Endodermal cell (in vitro differentiated cells): ENCODE measurements around the gene TASOR2. TPM values are rescaled to one million over a fixed set of nuclear protein-coding genes. Genes with fewer than 3 reads are reported as not detected.

ENCODE experiments used
- DNase-seq: peaks from one replicate; pipeline ENCODE4 v3.0.0-alpha.2; 2017
- H3K27ac ChIP-seq: 2 replicates; pipeline ENCODE4 v1.5.1; 2013; ENCODE audit warnings: mild to moderate bottlenecking, low read depth, low read length, moderate library complexity
- H3K27me3 ChIP-seq: 2 replicates; pipeline ENCODE4 v1.6.1; 2013; ENCODE audit warnings: mild to moderate bottlenecking, low read length, moderate library complexity; ENCODE audit not compliant: insufficient read depth, control insufficient read depth, poor library complexity, severe bottlenecking
- H3K36me3 ChIP-seq: 2 replicates; pipeline ENCODE4 v1.7.0; 2013; ENCODE audit warnings: mild to moderate bottlenecking, low read length, moderate library complexity; ENCODE audit not compliant: control insufficient read depth, insufficient read depth
- H3K4me1 ChIP-seq: one replicate; pipeline ENCODE4 v1.7.0; 2013; ENCODE audit warnings: low read length; ENCODE audit not compliant: control insufficient read depth, insufficient read depth
- H3K4me3 ChIP-seq: 2 replicates; pipeline ENCODE4 v1.5.1; 2013; ENCODE audit warnings: mild to moderate bottlenecking, low read length, moderate library complexity
- H3K9ac ChIP-seq: 2 replicates; pipeline ENCODE4 v1.6.1; 2013; ENCODE audit warnings: mild to moderate bottlenecking, low read length, moderate library complexity; ENCODE audit not compliant: poor library complexity, severe bottlenecking; ENCODE audit errors: extremely low read depth
- H3K9me3 ChIP-seq: 2 replicates; pipeline ENCODE4 v1.6.1; 2013; ENCODE audit warnings: mild to moderate bottlenecking, low read length, moderate library complexity; ENCODE audit not compliant: control insufficient read depth
- H3K27ac Mint-ChIP-seq: 2 replicates; pipeline ENCODE4 v1.8.0; 2020; ENCODE audit warnings: mixed read lengths
- H3K27me3 Mint-ChIP-seq: 2 replicates; pipeline ENCODE4 v1.8.0; 2021; ENCODE audit warnings: mild to moderate bottlenecking, mixed read lengths; ENCODE audit not compliant: insufficient read depth
- H3K36me3 Mint-ChIP-seq: 2 replicates; pipeline ENCODE4 v1.8.0; 2020; ENCODE audit warnings: low read depth, mixed read lengths
- H3K4me1 Mint-ChIP-seq: 2 replicates; pipeline ENCODE4 v1.8.0; 2020; ENCODE audit warnings: mixed read lengths
- H3K4me3 Mint-ChIP-seq: 2 replicates; pipeline ENCODE4 v1.8.0; 2020; ENCODE audit warnings: mild to moderate bottlenecking, moderate library complexity, mixed read lengths
- H3K9me3 Mint-ChIP-seq: 2 replicates; pipeline ENCODE4 v1.8.0; 2020; ENCODE audit warnings: mild to moderate bottlenecking, mixed read lengths
- CTCF ChIP-seq: fragments of 200-600 bp; sonication (generic); conservative IDR thresholded peaks from 2 replicates; pipeline ENCODE4 v1.5.0; 2021; ENCODE audit warnings: antibody characterized with exemption, mild to moderate bottlenecking
- WGBS, 2 experiments: methylation state at CpG; one replicate each; pipeline versions ENCODE4 v1.1.5 to v1.1.7; 2013; ENCODE audit warnings: missing lambda C conversion rate in 2 of 2, mixed read lengths in 1 of 2; ENCODE audit not compliant: insufficient coverage in 1 of 2, insufficient read length in 1 of 2; 5-methylcytosine and 5-hydroxymethylcytosine counted together
- total RNA-seq, 2 donors: library from RNA; stranded (reverse); fragmentation: NEBNext Ultra II Directional in 1 of 2; extraction: Animal tissue kit (Norgen Biotek cat#: 25700) in 1 of 2; gene quantifications; 2 replicates in 1 of 2; 3 replicates in 1 of 2; pipeline ENCODE4 v1.2.1, GENCODE V29; 2021

TASOR2 gene
- total RNA-seq, 2 donors from 2014 or later, result 47.1 to 53.0 TPM

GRCh38 chr10:5723692-5724091 is 39.1 kb downstream of the TASOR2 start:
- TF ChIP-seq CTCF, result no peak
- Histone ChIP-seq H3K27me3 (no peaks in the 10 kb centered on the region), H3K27ac (no peak overlapping the region), H3K9ac (no peak overlapping the region), H3K4me3 (no peak overlapping the region), H3K36me3 (peaks cover 50% of the 10 kb centered on the region), H3K9me3 (no peaks in the 10 kb centered on the region), H3K4me1 (no peaks in the 10 kb centered on the region)
- no peak overlapping the region for H3K4me3 Mint-ChIP-seq
- no peaks in the 10 kb centered on the region for H3K27me3 Mint-ChIP-seq
- no peak for DNase-seq
- no peak overlapping the region for H3K27ac Mint-ChIP-seq
- peaks cover 37% of the 10 kb centered on the region for H3K36me3 Mint-ChIP-seq
- WGBS, 2 experiments, result 80 to 96% methylated on average over 1 to 2 of the region's 2 CpGs
- H3K9me3 Mint-ChIP-seq, result no peaks in the 10 kb centered on the region
- no peaks in the 10 kb centered on the region for H3K4me1 Mint-ChIP-seq

DNA sequence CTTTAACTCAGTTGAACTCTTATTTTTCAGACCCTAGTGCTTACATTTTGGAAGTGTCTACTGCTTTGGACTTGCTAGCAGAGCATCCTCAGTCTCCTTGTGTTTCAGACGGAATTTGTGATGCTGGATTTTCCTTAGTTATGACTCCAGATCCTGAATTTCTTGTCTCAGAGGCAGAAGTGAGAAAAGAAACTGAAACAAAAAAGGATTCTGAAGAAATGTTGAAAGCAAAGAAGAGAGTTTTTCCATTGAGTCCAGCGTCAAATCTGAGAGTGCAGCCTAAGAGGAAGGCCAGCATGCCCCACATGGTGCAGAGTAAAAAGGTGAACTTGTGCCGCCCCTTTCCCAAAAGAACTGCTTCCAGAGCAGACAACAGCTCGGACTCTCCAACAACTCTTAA is 46.1 kb downstream of the TASOR2 start:
- H3K9me3 Mint-ChIP-seq, result no peaks in the 10 kb centered on the region
- no peak overlapping the region for H3K27ac Mint-ChIP-seq
- Histone ChIP-seq H3K4me3 (no peak overlapping the region), H3K27me3 (no peaks in the 10 kb centered on the region), H3K36me3 (peaks cover 69% of the 10 kb centered on the region), H3K27ac (no peak overlapping the region), H3K9me3 (no peaks in the 10 kb centered on the region), H3K4me1 (no peaks in the 10 kb centered on the region), H3K9ac (no peak overlapping the region)
- H3K27me3 Mint-ChIP-seq, result no peaks in the 10 kb centered on the region
- no peaks in the 10 kb centered on the region for H3K4me1 Mint-ChIP-seq
- WGBS, 2 experiments, result 96 to 98% methylated on average over 4 of the region's 4 CpGs
- DNase-seq, result no peak
- no peak for TF ChIP-seq CTCF
- H3K36me3 Mint-ChIP-seq, result peaks cover 38% of the 10 kb centered on the region
- no peak overlapping the region for H3K4me3 Mint-ChIP-seq

DNA sequence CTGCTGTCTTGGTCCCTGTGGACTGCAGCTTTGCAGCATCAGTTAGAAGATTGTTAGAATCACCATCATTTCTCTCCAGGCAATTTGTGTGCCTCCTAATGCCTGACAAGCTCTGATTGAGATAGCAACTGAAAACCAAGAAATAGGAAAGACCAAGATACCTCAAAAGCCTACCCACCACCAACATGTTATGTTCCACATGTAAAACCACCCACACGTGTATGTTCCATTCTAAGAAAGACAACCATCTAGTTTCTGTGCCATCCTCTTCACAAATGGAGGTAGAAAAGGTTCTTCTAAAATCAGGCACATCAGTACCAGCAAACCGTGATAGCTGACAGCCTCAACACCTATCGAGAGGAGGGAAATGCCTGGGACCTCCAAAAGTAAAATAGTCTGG is 46.9 kb downstream of the TASOR2 start:
- H3K9me3 ChIP-seq, result no peaks in the 10 kb centered on the region
- H3K4me3 ChIP-seq, result no peak overlapping the region
- H3K27ac ChIP-seq, result no peak overlapping the region
- H3K27me3 ChIP-seq, result no peaks in the 10 kb centered on the region
- Mint-ChIP-seq H3K4me3 (no peak overlapping the region), H3K27me3 (no peaks in the 10 kb centered on the region), H3K36me3 (peaks cover 40% of the 10 kb centered on the region), H3K27ac (no peak overlapping the region), H3K4me1 (no peaks in the 10 kb centered on the region), H3K9me3 (no peaks in the 10 kb centered on the region)
- no peak overlapping the region for H3K9ac ChIP-seq
- no peak for TF ChIP-seq CTCF
- no peaks in the 10 kb centered on the region for H3K4me1 ChIP-seq
- WGBS, 2 experiments, result 87 to 88% methylated on average over 1 to 2 of the region's 3 CpGs
- no peak for DNase-seq
- peaks cover 68% of the 10 kb centered on the region for H3K36me3 ChIP-seq
